ENCODE data around the gene ZBTB48.
"Not testable (repeated sequence)": the region's sequence is repeated elsewhere in the genome, so short reads cannot be mapped to it uniquely, and the experiment has no call there.

The ZBTB48 gene

GRCh38 chr1:6594977-6595740, 15.4 kb downstream of the ZBTB48 start:
- ATAC-seq = no peak
- Mint-ChIP-seq H3K27ac (no peak overlapping the region), H3K36me3 (peaks cover 99% of the 10 kb centered on the region), H3K9me3 (no peaks in the 10 kb centered on the region), H3K4me1 (peaks cover 53% of the 10 kb centered on the region), H3K4me3 (no peak overlapping the region)
- no peak for DNase-seq (ENCODE audit: low spot score in 2 of 2)

DNA sequence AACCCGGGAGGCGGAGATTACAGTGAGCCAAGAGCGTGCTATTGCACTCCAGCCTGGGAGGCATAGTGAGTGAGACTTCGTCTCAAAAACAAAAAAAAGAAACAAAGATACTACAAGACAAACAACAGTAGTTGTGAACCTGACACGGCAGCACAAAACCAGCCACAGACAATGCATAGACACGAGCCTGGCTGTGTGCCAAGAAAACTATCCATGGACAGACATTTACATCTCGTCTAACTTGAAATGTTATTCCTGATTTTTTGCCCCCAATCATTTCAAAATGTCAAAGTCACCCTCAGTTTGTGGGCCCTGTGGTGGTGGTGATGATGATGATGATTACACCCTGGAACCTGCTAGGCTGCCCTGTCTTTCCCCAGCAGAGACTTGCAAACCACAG, 16.6 kb downstream of the ZBTB48 start:
- peaks cover 42% of the 10 kb centered on the region for H3K4me1 Mint-ChIP-seq
- no peak overlapping the region for H3K27ac Mint-ChIP-seq
- DNase-seq (ENCODE audit: low spot score in 2 of 2) = no peak
- ATAC-seq = no peak
- H3K4me3 Mint-ChIP-seq = no peak overlapping the region
- no peaks in the 10 kb centered on the region for H3K9me3 Mint-ChIP-seq
- H3K36me3 Mint-ChIP-seq = peaks cover 99% of the 10 kb centered on the region

GRCh38 chr1:6596886-6597776, 17.3 kb downstream of the ZBTB48 start:
- H3K9me3 Mint-ChIP-seq = no peaks in the 10 kb centered on the region
- no peak overlapping the region for H3K4me3 Mint-ChIP-seq
- no peak for ATAC-seq
- no peak for DNase-seq (ENCODE audit: low spot score in 2 of 2)
- H3K27ac Mint-ChIP-seq = peak overlapping the region; percentile 60
- H3K4me1 Mint-ChIP-seq = peaks cover 34% of the 10 kb centered on the region
- H3K36me3 Mint-ChIP-seq = peaks cover 94% of the 10 kb centered on the region

GRCh38 chr1:6597777-6598131, 18.0 kb downstream of the ZBTB48 start:
- ATAC-seq = no peak
- Mint-ChIP-seq H3K27ac (peak overlapping the region; percentile 60), H3K9me3 (no peaks in the 10 kb centered on the region), H3K36me3 (peaks cover 88% of the 10 kb centered on the region), H3K4me1 (peaks cover 34% of the 10 kb centered on the region), H3K4me3 (no peak overlapping the region)
- no peak for DNase-seq (ENCODE audit: low spot score in 2 of 2)

- peak overlapping the region; percentile 95 for H3K4me3 Mint-ChIP-seq
- peak in 1 of 2 donors; percentile 69 for DNase-seq (ENCODE audit: low spot score in 2 of 2)
- ATAC-seq = peak; percentile 12
- peaks cover 78% of the 10 kb centered on the region for H3K36me3 Mint-ChIP-seq
- H3K4me1 Mint-ChIP-seq = peaks cover 34% of the 10 kb centered on the region
- peak overlapping the region; percentile 98 for H3K27ac Mint-ChIP-seq
- H3K9me3 Mint-ChIP-seq = no peaks in the 10 kb centered on the region
Observed at GRCh38 chr1:6599141-6599975, 19.6 kb downstream of the ZBTB48 start.

- peaks cover 72% of the 10 kb centered on the region for H3K36me3 Mint-ChIP-seq
- not testable (repeated sequence) for H3K9me3 Mint-ChIP-seq; DNase-seq (ENCODE audit: low spot score in 2 of 2); ATAC-seq
- peak overlapping the region; percentile 98 for H3K27ac Mint-ChIP-seq
- peak overlapping the region; percentile 95 for H3K4me3 Mint-ChIP-seq
- H3K4me1 Mint-ChIP-seq = peaks cover 32% of the 10 kb centered on the region
Observed at GRCh38 chr1:6599991-6600390, 20.2 kb downstream of the ZBTB48 start.

- Mint-ChIP-seq H3K27ac (peak overlapping the region; percentile 98), H3K9me3 (no peaks in the 10 kb centered on the region), H3K4me1 (peaks cover 26% of the 10 kb centered on the region), H3K4me3 (peak overlapping the region; percentile 95), H3K36me3 (peaks cover 66% of the 10 kb centered on the region)
- no peak for ATAC-seq
- DNase-seq (ENCODE audit: low spot score in 2 of 2) = no peak
Observed at GRCh38 chr1:6600410-6601048, 20.7 kb downstream of the ZBTB48 start.

DNA sequence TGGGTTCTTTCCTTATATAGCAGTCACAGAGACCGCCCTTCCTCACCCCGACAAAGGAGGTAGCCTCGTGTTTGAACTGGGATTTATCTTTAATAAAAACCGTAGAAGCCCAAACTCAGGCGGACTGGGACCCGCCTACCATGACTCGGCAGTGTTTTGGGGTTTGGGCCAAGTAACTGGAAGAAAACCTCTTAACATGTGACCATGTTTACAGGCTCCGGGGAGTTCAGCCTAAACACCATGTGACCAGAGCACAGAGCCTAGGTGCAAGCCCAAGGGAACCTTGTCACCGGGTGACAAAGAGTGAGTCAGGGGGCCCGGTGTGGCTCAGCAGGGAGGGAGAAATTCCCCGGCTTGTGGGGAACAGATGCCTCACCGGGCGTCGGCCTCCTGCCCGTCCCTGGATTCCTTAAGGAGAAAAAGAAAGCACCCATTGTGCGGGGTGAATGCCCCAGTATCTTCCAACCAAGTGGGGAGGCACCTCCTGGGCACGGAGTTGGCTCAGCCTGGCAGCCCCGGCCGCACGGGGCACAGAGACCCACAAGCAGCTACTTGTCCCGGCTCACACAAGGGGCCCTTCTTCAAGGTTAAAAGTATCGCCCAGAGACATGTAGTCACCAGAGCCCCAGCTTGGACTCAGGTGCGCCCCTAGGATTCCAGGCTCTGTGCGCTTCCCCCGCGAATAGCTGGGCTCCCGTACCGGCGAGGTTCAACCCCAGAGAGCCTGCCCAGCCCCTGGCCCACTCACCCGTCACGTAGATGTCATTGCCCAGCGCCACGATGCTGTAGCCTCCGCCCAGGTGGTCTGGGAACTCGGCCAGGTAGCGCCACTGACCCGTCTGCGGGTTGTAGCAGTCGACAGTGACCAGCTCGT, 21.5 kb downstream of the ZBTB48 start:
- H3K27ac Mint-ChIP-seq = peak overlapping the region; percentile 98
- H3K4me1 Mint-ChIP-seq = peaks cover 19% of the 10 kb centered on the region
- H3K9me3 Mint-ChIP-seq = no peaks in the 10 kb centered on the region
- peak overlapping the region; percentile 95 for H3K4me3 Mint-ChIP-seq
- peak; percentile 62 to 87 for DNase-seq (ENCODE audit: low spot score in 2 of 2)
- peaks cover 59% of the 10 kb centered on the region for H3K36me3 Mint-ChIP-seq
- ATAC-seq = peak; percentile 84

DNA sequence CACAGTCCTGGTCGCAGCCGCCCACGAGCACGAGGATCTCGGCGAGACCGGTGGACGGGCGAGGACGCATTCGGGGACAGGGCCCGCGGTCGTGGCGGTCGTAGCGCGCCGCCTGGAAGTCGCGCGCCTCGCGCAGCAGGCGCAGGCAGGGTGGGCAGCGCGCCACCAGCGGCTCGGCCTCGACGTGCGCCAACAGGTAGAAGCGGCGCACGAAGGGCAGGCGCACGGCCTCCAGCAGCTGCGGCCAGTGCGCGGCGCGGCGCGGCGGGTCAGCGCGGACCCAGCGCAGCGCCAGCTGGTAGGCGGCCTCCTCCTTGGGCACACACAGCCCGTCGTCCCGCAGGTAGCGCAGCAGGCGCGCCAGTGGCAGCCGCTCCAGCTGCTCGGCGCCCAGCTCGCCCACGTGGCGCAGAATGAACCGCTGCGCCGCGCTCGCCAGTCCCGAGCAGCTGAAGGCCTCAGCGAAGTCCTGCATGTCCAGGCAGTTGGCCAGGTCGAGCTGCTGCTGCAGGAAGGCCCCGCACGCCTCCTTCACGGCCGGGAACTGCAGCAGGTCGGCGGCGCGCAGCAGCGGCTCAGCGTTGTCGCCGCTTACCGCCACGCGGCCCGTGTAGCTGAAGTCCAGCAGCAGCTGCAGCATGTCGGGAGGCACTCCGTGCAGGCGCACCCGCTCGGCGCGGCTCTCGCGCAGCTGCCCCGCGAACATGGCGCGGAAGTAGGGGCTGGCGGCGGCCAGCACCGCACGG, 22.3 kb downstream of the ZBTB48 start:
- peak in 1 of 2 donors; percentile 68 for DNase-seq (ENCODE audit: low spot score in 2 of 2)

GRCh38 chr1:6602669-6603237, 23.0 kb downstream of the ZBTB48 start, which contains the start of gene KLHL21:
Gene KLHL21 (minus strand): TSS chr1:6602869. CDS start chr1:6602817, 52 bp downstream.
- no peaks in the 10 kb centered on the region for H3K9me3 Mint-ChIP-seq
- ATAC-seq (peak; percentile 74), DNase-seq (ENCODE audit: low spot score in 2 of 2) (peak; percentile 91 to 94)
- peak within 1 kb of the TSS; percentile 95 for H3K4me3 Mint-ChIP-seq
- peak within 1 kb of the TSS; percentile 98 for H3K27ac Mint-ChIP-seq
- peaks cover 13% of the 10 kb centered on the region for H3K4me1 Mint-ChIP-seq
- peaks cover 44% of the 10 kb centered on the region for H3K36me3 Mint-ChIP-seq

More for the DNA sequence above, 22.3 kb downstream of the ZBTB48 start:
- peak; percentile 38 for ATAC-seq
- H3K9me3 Mint-ChIP-seq = no peaks in the 10 kb centered on the region
- peaks cover 51% of the 10 kb centered on the region for H3K36me3 Mint-ChIP-seq
- H3K27ac Mint-ChIP-seq = peak overlapping the region; percentile 98
- peak overlapping the region; percentile 95 for H3K4me3 Mint-ChIP-seq
- H3K4me1 Mint-ChIP-seq = peaks cover 16% of the 10 kb centered on the region

- DNase-seq (ENCODE audit: low spot score in 2 of 2) (peak in 1 of 2 donors; percentile 83), ATAC-seq (peak; percentile 33)
- no peaks in the 10 kb centered on the region for H3K9me3 Mint-ChIP-seq
- peaks cover 38% of the 10 kb centered on the region for H3K36me3 Mint-ChIP-seq
- H3K27ac Mint-ChIP-seq = peak overlapping the region; percentile 95
- H3K4me1 Mint-ChIP-seq = peaks cover 11% of the 10 kb centered on the region
- H3K4me3 Mint-ChIP-seq = peak overlapping the region; percentile 95
Observed at GRCh38 chr1:6603238-6603914, 23.6 kb downstream of the ZBTB48 start.

DNA sequence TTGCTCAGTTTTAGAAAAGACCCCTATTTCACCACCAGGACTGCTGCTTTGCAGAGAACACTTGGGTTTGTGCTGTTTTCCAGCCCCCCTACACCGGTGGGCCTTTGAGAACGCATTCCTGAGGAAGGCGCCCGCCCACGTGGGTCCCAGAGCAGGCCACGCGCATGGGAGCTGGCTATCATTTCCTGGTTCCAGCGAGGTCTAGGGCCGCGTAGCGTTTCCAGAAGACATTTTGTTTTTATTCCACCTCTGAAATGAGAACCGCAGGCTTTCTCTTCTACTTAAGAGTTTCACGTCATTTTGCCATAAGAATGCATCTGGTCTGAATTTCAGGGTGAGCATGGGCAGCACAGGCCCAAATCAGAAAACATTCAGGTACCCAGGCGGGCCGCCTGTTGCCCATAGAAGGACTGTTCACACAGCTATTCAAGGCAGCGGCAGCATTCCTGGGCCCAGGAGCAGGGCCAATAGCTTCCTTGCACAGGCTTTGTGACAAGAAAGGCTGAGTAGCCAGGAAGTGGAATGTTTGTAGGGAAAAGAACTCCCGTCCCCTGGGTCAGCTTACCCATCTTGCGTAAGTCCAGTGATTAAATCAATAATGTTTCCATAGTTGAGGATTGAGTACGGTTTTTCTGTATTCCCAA, 24.2 kb downstream of the ZBTB48 start:
- Mint-ChIP-seq H3K27ac (peak overlapping the region; percentile 95), H3K4me3 (peak overlapping the region; percentile 95), H3K9me3 (no peaks in the 10 kb centered on the region), H3K4me1 (peaks cover 10% of the 10 kb centered on the region), H3K36me3 (peaks cover 31% of the 10 kb centered on the region)
- ATAC-seq = no peak
- DNase-seq (ENCODE audit: low spot score in 2 of 2) = no peak
